ENCODE measurements around the gene SLC25A11.

Gene SLC25A11

GRCh38 chr17:4892499-4893221, 47.2 kb downstream of the SLC25A11 start:
- DNase-seq: no peak

- no peak for DNase-seq
Observed at GRCh38 chr17:4891411-4892410, 48.1 kb downstream of the SLC25A11 start.

DNA sequence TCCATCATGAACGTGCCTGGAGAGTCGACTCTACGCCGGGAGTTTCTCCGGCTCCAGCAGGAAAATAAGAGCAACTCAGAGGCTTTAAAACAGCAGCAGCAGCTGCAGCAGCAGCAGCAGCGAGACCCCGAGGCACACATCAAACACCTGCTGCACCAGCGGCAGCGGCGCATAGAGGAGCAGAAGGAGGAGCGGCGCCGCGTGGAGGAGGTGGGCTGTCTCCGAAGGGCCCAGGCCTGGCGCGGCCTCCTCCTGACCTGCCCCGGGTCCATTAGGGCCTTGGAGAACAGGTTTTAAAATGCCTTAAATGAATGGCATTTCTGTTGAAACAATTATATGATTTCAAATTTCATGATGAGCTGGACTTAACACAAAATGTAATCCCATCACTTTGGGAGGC, 52.3 kb downstream of the SLC25A11 start:
- DNase-seq: no peak

All from suppressor macrophage treated with lipopolysaccharide for 4 hours (primary cell).